HG03439 (cell line): ENCODE measurements around the gene LINGO3.

Experiments
- ATAC-seq: cut with Tn5 transposase; IDR thresholded peaks from one replicate; pipeline ENCODE4 v1.9.1; 2021; ENCODE audit warnings: mild to moderate bottlenecking, moderate library complexity; ENCODE audit not compliant: unreplicated experiment

LINGO3 gene

DNA sequence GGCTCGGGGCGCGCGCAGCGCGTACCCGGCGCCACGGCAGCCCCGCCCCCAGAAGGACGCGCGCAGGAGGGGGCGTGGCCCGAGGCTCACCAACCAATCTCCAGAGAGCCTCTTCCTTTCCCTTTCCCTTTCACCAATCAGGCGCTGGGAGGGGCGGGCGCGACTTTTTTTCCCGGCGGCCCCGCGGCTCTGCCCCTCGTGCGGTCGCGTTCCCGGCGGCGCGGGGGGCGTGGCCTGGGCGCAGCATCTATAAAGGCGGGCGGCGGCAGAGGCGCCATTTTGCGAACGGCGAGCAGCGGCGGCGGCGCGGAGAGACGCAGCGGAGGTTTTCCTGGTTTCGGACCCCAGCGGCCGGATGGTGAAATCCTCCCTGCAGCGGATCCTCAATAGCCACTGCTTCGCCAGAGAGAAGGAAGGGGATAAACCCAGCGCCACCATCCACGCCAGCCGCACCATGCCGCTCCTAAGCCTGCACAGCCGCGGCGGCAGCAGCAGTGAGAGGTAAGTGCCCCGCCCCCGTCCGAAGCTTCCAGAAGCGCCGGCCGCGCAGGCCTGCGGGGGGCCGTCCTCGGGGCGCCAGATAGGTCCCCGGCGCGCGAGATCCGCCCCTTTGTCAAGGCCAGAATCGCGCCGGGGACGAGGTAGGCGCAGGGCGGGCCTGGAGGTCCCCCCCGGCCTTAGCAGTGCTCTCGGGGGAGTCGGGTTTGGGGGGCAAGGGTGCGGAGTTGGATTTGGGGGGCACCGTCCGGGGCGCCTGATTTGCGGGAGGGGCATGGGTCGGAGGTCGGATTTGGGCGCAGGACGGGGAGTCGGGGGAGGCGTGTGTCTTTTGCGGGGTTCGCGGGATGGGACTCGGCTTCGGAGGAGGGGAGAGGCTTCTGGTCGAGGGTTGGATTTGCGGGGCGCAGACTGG, 38.5 kb downstream of the LINGO3 start:
- ATAC-seq = peak; percentile 52

DNA sequence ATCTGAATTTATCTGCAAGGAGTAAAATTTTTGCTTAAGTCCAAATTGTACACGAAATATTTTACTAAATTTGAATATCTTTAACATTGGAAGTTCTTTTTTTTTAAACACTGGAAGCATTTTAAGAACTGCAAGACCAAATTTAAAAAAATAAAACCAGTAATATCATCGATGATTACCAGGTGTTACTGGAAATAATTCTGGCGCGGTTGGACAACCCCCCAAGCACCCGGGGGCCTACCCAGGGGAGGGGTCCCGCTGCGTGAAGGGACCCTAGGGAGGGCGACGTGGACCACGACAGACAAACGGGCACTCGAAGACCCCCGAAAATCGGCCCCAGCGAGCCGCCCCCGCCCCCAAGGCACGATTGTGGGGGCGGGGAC, 39.1 kb downstream of the LINGO3 start:
- no peak for ATAC-seq

DNA sequence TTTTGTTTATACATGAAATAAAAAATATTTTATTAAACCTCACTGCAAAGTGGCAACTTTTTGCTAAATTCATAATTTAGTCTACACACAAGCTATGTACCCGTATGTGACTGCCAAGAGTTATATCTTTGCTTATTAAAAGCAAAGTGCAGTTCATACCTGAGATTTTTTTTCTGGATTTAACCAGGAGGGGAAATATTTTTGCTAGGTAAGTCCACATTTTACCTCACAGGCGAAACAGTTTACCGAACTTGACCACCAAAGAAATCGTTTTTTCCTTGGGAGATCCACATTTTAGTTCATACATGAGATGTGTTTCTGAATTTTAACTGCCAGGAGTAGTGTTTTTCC, 39.5 kb downstream of the LINGO3 start:
- no peak for ATAC-seq

DNA sequence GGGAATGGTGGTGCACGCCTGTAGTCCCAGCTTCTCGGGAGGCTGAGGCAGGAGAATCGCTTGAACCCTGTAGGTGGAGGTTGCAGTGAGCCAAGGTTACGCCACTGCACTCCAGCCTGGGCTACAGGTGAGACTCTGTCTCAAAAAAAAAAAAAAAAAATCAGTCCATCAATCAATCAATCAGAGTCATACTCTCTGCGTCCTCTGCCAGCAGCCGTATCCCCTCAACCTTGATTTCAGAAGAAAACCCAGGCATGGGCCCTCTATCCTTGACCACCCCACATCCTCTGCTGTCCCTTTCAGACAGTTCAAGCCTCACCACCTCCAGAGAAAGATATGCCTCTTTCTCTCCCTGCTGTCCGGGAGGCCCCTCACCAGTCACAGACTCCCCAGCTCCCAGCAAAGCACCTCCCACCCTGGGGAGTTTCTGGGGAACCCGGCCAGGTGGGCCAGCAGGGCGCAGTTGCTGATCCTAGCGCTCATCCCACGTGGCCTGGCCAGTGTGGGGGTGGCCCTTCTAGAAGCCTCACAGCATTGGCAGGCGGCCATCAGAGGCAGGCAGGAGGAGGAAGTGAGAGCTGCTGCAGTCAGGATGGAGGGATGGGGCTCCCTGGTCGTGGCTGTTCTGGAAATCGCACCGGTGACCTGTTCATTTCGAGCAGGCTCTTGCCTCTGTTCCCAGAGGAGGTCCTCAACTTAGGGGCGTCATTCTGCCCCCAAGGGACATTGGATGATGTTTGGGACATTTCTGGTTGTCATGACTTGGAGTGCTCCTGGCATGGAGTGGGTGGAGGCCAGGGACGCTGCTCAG, 41.6 kb downstream of the LINGO3 start:
- no peak for ATAC-seq

DNA sequence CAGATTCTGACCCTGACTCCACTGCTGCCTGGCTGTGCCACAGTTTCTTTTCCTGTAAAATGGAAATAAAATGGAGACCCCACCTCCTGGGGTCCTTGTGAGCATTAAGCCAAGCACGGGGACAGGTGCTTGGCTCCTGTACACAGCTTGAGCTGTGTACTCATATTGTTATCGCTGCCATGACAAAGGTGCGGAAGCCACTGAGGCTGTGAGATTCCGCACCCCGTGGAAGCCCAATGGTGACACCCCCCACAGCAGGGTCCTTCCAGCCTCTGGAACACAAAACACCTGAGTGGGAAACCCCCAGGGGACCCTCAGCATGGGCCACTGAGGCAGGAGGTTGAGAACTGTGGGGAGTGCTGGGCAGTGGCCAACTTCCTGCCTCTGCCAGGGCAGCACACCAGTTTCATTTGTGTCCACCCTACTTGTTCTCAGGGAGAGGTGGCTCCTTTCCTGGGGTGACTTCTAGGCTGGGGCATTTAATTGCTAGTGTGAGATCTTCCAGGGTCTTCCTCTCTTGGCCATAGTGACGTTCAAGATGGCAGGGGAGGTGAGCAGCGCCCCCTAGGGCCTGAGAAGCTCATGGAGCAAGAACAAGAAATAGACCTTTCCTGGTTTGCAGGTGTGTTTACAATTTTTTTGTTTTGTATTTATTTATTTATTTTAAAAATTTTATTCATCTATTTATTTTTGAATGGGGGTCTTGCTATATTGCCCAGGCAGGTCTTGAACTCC, 46.3 kb downstream of the LINGO3 start:
- no peak for ATAC-seq

DNA sequence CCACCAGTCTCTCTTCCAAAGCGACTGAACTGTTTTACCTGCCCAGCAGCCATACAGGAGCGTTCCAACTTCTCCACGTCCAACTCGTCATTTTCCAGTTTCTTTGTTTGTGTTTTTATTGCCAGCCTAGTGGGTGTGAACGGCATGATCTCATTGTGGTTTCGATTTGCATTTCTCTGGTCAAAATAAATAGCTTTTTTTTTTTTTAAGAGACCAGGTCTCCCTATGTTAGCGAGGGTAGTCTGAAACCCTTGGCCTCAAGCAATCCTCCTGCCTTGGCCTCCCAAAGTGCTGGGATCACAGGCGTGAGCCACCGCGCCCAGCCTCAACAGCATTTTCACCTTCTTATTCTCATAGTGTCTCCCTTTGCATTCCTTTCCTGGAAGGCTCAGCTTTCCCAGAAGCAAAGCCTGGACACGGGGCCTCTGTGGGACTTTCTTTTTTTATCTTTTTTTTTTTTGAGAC, 47.6 kb downstream of the LINGO3 start:
- ATAC-seq = no peak

DNA sequence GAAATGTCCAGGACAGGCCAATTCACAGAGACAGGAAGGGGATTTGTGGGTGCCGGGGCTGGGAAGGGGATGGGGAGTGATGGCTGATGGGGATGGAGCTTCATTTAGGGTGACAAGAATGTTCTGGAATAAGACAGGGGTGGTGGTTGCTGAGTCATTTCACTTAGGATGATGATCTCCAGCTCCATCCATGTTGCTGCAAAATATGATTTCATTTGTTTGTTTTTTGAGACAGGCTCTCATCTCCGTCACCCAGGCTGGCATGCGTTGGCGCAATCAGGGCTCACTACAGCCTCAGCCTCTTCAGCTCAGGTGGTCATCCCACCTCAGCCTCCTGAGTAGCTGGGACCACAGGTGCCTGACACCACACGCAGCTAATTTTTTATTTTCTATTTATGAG, 48.6 kb downstream of the LINGO3 start:
- ATAC-seq = no peak
